ENCODE measurements around the gene VDR. TPM values are rescaled to one million over a fixed set of nuclear protein-coding genes. Genes with fewer than 3 reads are reported as not detected.

Gene VDR
- polyA plus RNA-seq, 4 donors, result 3.0 to 5.7 (median 3.6) TPM

DNA sequence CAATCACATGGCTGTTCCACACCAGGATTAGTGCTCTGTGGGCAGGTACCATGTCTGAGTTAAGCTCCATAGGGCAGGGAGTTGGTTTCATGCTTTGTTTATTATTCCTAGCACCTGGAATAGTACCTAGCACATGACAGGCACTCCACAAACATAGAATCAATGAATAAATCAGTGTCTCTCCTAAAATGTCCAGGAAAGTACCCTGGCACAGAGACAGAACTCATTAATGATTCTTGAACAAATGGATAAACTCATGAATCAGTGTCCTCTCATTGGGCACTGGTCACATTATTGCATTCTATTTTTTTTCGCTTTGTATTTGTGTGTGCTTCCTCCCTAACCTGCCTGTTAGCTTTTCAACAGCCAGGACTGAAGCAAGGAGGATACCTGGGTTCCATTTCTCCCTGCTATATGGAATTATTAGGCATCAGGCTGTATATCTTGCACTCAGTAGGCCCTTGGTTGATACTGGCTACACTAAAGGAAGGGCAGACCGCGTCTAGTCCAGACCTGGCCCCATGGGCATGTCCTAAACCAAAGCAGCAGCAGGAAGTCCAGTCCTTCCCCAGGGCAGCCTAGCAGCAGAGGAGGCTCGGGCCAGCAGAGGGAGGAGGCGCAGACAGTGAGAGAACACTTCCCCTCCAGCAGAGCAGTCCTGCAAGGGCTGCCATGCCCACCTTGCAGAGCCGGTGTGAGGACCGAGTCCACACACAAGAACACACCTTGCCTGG, 103.5 kb downstream of the VDR start:
- no peak for DNase-seq (ENCODE audit: low read depth in 4 of 4, low spot score in 2 of 4)

DNA sequence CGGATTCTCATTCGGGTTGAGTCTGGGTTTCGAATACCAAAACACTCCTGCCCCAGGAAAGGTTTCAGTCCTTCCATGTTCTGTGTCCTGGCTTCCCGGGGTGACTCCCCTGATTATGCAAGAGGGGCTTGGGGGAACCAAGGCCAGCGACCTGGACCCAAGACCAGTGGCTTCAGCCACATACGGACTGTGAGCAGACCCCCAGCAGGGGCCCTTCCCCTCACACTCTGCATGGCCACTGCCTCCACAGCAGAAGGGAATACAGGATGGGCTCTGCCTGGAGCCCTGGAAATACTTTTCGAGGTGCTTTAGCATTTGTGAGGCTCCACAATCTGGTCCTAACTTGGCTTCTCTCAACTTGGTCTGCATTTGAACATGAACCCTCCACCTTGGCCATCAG, 104.2 kb downstream of the VDR start:
- DNase-seq (ENCODE audit: low read depth in 4 of 4, low spot score in 2 of 4), result no peak

DNA sequence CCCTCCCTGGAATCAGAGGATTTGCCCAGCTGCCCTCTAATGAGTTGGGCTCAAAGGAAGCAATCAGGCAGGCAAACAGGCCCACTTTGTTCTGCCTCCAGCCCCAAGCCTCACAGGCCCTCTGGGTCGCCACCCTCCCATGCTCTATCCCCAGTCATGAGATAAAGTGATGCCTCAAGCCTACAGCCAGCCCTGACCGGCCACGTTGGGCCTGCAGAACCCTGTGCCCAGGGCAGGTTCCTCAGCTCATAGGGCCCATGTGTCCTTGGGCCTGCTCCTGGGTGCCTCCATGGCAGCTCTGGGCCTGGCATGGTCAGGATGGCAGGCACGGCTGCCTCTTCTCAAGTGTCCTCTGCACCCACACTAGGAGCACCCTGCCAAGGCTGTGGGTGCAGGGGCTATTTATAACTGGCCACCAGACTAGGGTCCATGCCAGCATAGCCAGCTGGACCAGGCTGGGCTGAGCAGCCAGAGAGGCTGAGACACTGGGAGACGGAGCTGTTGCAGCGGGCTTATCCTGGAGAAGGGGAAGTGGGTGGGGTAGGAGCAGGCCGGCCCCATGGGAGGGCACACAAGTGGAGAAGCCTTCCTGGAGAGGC, 105.3 kb downstream of the VDR start:
- no peak for DNase-seq (ENCODE audit: low read depth in 4 of 4, low spot score in 2 of 4)

DNA sequence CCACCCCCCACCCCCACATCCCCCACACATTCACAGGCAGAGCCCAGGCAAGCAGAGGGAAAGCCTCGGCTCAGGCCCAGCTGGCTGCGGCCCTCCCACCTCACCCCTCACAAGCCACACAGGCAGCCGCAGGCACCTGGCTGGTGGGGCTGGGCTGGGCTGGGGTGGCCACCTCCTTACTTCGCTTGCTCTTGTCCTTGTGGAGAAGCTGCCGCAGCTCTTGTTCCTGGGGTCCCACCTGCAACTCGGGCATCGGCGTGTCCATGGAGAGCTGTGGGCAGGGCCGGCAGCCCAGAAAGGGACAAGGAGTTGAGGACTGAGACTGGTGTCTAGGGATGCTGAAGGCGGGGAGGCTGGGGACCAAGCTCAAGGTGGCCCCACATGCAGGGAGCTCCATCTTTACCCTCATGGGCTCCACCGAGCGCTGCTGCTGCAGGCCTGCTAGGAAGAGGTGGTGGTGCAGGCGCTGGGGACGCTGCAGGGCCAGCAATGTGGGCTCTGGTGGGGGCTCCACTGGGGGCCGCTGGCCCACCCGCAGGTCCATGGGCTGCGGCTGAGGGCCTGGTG, 106.3 kb downstream of the VDR start:
- no peak for DNase-seq (ENCODE audit: low read depth in 4 of 4, low spot score in 2 of 4)

DNA sequence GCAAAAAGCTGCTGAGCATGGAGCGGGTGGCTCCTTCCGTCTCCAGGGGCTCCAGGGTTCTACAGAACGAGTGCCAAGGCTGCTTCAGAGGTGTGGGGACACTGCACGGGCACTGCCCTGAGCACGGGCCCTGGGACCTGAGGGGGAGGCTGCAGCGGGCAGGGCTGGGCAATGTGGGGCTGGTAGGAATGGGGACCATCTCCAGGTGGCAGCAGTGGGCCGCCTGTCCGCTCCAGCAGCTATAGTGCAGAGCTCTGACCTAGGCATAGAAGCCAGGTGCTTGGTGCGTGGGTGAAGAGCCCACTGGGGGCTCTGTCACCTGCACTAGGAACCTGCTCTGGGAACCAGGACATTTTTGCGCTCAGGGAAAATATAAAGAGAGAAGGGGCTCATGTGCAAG, 107.4 kb downstream of the VDR start:
- no peak for DNase-seq (ENCODE audit: low read depth in 4 of 4, low spot score in 2 of 4)

DNA sequence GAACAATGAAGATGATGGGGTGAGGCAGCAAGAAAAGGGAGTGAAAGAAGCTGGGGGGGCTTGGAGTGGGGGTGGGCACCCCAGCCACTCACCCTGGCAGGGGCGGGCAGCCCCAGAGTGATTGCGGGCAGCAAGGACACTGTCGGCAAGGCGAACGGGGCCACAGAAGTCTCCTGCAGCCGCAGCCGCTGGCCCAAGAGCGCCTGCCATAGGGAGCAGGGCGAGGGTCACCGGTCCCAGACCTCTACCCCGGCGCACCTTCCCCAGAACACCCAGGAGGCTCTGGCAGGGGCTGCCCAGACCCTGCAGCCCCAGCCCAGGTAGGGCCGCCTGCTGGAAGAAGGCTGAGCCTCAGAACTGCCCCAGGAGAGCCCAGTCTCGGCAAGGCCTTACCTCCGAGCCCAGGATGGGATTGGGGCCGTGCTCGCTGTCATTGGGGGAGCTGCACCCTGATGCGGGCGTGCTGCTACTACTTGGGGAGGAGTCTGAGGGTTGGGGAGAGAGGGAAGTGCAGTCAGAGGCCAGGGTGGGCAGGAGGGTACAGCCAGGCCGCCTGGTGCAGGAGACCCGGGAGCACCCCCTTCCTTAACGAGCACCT, 108.9 kb downstream of the VDR start:
- no peak for DNase-seq (ENCODE audit: low read depth in 4 of 4, low spot score in 2 of 4)

DNA sequence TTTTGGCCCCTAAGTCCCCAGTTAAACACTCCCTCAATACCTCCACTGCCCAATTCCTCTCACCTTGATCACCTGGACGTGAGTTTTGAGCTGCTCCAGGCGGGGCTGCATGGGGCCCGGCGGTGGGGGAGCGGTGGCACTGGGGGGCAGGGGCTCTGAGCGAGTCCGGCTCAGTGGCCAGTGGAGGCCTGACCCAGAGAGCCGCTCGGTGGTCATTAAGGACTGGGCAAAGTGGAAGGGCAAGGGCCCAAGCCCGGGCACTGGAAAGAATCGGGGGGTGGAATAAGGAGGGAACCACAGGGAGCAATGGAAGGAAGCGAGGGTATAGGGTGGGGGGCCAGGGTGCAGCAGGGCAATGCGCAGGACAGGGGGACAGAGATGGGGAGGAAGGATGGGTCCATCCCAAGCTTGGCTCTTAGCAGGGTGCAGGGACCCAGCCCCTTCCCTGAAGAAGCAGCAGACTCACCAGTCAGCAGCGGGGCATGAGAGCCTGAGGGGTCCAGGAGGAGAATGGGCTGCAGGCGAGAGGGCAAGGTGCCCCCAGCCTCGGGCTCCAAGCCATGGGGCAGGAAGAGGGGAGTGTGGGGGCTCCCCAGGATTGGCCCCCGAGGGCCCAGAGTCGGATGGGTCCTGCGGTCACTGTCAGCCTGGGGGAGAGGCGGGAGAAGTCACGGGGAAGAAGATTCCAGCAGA, 109.5 kb downstream of the VDR start:
- DNase-seq (ENCODE audit: low read depth in 4 of 4, low spot score in 2 of 4), result no peak

DNA sequence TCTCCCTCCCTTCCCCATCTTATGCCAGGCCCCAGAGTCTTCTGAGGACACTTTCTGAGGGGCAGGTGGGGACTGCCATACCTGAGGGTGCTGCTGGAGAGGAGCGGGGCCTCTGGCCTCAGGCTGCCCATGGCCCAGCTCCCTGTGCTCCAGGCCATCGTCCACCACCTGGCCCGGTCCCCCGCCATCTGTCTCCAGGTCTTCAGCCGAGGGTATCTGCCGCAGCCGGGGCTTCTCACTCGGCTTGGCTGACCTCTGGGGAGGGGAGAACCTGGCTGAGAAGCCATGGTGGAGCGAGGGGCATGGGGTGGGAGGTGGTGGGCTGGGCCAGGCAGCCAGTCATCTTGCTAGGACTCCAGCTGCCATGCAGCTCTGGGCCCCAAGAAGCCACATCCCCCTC, 110.1 kb downstream of the VDR start:
- no peak for DNase-seq (ENCODE audit: low read depth in 4 of 4, low spot score in 2 of 4)

DNA sequence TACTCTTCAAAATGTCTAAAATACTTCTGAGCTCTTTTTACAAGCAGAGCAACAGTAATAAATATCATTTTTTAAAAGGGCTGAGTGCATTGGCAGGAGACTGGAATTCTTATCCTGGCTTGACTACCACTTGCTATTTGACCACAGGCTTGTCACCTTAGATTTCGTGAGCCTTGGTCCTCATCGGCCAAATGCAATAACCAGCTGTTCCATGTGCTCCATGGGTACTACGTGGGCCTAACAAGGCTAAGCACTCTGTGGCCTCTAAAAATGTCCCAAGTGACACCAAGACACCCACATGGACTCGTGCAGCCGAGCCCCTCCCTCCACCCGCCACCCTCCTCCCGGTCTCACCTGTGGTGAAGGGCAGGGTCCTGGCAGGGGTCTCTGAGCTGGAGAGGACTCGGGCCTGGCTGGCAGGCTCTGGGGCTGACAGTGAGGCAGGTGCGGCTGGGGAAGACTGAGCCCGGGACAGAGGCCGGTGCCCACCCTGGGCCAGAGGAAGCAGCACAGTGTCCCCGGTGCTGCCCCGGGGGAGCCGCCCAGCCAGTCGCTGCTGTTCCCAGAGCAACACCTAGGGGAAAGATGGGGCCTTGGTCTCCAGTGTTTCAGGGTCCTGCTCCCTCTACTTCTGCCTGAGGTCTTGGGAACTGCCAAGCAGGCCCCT, 111.6 kb downstream of the VDR start:
- no peak for DNase-seq (ENCODE audit: low read depth in 4 of 4, low spot score in 2 of 4)

DNA sequence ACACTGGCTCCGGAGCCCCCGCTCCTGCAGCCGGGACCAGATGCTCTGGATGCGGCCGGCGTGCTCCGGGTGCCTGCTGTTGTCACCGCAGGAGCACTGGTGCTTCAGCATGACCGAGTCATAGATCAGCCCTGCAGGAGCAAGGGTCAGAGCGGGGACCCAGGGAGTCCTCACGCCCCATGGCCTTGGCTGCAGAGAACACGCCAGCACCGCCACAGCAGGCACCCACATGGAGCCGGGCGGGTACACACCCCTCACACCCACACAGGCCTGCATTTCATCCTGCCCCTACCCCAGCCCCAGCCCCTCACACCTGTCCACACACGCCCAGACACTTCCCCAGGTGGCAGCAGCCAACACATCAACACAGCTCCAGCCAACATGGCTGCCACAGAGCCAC, 112.9 kb downstream of the VDR start:
- DNase-seq (ENCODE audit: low read depth in 4 of 4, low spot score in 2 of 4), result no peak

Other genes starting within 250 kb of the VDR start
- 10 to 100 TPM; 41.2 to 52.3 (median 46.8) TPM for gene RPAP3, start 199.0 kb downstream of the VDR start, polyA plus RNA-seq (ENCODE audit: insufficient read length in 4 of 4)
- under 1 TPM; 0.13 to 0.49 (median 0.38) TPM for gene ENDOU, start 179.5 kb downstream of the VDR start, polyA plus RNA-seq (ENCODE audit: insufficient read length in 4 of 4)
- 100 to 1,000 TPM in 1 of 4 donors, 10 to 100 TPM in 3; 49.6 to 112 (median 76.2) TPM for gene RAPGEF3, start 146.1 kb downstream of the VDR start, polyA plus RNA-seq (ENCODE audit: insufficient read length in 4 of 4)
- 10 to 100 TPM; 49.1 to 67.0 (median 58.8) TPM for gene SLC48A1, start 131.8 kb downstream of the VDR start, polyA plus RNA-seq (ENCODE audit: insufficient read length in 4 of 4)
- gene HDAC7, start 85.1 kb downstream of the VDR start, polyA plus RNA-seq (ENCODE audit: insufficient read length in 4 of 4), result 100 to 1,000 TPM in 1 of 4 donors, 10 to 100 TPM in 3; 67.6 to 111 (median 76.2) TPM
- gene TMEM106C, start 58.6 kb upstream of the VDR start, polyA plus RNA-seq (ENCODE audit: insufficient read length in 4 of 4), result 100 to 1,000 TPM; 128 to 130 (median 130) TPM
- 10 to 100 TPM; 38.3 to 66.6 (median 45.3) TPM for gene COL2A1, start 99.5 kb upstream of the VDR start, polyA plus RNA-seq (ENCODE audit: insufficient read length in 4 of 4)
- gene SENP1, start 201.1 kb upstream of the VDR start, polyA plus RNA-seq (ENCODE audit: insufficient read length in 4 of 4), result 10 to 100 TPM; 23.0 to 27.4 (median 24.1) TPM
- gene PFKM, start 214.4 kb upstream of the VDR start, polyA plus RNA-seq (ENCODE audit: insufficient read length in 4 of 4), result 100 to 1,000 TPM in 3 of 4 donors, 10 to 100 TPM in 1; 96.7 to 133 (median 114) TPM